EL (cell line): ENCODE results near the gene RBP5.
"Not testable (repeated sequence)": the region's sequence is repeated elsewhere in the genome, so short reads cannot be mapped to it uniquely, and the experiment has no call there.

Experiments used
- DNase-seq: peaks from one replicate; pipeline ENCODE4 v3.0.0-alpha.2; 2016

Gene RBP5

DNA sequence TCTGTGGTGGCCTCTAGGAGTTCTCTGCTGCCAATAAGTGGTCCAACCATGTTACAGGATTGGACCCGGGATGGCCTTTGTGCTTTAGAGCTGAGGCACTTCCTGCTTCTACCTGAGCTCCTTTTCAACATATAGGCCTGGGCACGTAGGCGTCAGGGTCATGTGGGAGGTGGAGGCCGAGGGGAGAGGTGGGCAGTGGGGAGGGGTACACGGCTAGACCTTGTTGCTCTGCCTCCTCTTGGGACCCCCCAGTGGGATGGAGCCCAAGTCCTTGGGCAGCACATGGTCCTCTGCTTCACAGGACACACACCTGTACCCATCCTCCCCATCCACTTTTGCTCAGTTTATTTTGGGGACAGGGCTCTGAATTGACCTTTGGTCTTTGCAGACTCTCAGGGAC, 7.4 kb downstream of the RBP5 start:
- DNase-seq, result no peak

DNA sequence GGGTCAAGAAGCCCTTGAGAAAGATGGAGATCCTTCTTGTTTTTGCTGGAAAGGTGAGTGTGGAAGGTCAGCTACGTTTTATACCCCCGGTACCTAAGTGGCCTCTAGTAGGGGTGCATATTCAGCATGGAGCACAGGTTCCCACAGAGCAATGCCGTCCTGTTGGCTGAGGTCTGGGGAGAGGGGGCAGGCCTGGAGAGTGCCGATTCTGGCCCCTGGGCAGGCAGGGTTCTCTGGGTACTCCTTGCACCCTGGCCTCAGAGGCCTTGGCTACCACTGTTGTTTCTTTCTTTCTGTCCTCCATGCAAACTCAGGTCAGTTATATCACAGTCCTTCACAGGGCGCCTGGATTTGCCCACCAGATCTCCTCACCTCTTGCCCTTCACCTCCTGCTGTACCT, 8.5 kb downstream of the RBP5 start:
- no peak for DNase-seq

DNA sequence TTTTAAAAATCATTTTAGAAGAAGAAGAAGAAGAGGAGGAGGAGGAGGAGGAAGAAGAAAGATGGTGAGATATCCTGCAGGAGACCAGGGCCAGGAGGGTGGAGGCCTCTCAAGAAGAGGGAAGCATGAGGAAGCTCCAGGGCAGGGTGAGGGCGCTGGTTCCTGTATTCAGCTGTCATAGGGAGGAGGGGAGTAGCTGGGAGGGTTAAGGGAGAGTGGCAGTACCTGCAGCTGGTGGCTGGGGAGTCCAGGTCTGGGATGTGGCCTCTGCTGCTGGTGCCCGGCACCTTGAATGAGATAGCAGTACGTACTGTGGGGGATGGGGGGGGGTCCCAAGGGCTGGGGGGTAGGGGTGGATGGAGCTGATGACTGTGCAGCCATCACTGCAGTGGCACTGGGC, 9.8 kb downstream of the RBP5 start:
- no peak for DNase-seq

GRCh38 chr12:7117670-7118069, 11.0 kb downstream of the RBP5 start:
- DNase-seq, result no peak

DNA sequence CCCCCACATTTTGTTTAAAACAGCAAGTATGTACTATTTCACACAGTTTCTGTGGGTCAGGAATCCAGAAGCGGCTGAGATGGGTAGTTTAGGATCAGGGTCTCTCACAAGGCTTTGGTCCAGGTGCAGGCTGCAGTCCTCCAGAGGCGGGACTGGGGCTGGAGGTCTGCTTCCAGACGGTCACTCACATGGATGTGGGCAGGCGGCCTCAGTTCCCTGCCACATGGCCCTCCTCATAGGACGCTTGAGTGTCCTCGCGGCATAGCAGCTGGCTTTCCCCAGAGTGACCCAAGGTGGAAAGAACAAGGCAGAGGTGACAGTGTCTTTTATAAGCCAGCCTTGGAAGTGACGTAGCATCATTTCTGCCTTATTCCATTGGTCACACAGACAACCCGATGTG, 11.8 kb downstream of the RBP5 start:
- DNase-seq, result no peak

DNA sequence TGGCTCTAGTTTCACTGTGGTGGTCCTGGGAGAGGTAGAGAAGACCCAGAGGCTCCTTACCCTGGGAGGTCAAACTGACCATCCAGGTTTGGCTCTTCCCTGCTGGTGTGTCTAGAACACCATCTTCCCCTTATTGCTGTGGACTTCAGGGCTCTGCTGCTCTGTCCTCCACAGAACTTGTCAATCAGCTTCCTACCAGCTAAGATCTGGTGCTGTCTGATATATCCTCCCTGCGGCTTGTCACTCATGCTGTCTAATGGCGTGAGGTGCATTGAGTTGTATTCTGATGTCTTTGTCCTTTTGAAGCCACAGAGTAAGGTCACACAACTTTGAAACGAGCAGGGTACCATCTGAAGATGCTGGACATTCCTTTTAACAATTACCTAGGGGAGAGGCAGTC, 12.5 kb downstream of the RBP5 start:
- no peak for DNase-seq

DNA sequence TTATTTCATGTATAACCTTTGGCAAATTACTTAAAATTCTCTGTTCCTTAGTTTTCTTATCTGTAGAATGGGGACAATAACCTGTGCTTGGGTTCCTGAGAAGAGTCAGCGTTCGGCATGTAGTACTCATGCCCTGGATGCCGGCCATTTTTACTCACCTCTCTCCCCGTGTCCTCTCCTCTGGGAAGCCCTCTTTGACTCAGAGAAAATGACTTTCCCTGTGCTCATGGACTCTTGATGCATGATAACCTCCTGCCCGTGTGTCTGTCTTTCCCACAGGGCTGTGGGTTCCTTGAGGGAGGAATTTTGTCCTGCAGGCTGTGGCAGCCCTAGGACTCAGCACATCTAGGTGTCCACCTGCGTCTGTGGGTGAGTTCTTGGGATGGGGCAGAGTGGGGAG, 13.8 kb downstream of the RBP5 start:
- DNase-seq, result no peak

- no peak for DNase-seq
These were observed 14.7 kb downstream of the RBP5 start for GRCh38 chr12:7114008-7114407.

DNA sequence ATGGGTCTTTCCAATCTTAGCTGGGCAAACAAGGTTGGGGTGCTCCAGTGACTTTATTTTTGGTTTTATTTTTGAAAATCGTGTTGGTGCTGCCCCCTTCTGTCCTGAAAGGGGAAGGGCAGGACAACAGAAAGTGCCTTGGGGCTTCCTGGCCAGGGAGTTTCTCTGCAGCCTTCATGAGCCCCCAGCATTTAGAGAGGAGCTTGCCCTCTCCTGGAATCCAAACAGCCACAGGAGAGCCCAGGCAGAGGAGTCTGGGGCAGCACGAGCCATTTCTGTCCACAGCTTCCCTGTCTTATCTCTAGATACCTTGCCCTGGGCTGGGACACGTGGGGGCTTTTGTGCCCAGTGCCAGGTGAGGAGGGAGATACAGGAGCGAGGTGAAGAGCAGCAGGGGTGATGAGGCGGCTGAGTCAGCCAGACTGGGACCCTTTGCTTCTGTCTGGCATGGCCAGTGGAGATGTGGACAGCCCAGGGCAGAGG, 15.3 kb downstream of the RBP5 start:
- DNase-seq, result peak; percentile 54

- DNase-seq, result no peak
These were observed 16.6 kb downstream of the RBP5 start for GRCh38 chr12:7112041-7112440.

GRCh38 chr12:7110661-7111060, 18.0 kb downstream of the RBP5 start:
- no peak for DNase-seq

DNA sequence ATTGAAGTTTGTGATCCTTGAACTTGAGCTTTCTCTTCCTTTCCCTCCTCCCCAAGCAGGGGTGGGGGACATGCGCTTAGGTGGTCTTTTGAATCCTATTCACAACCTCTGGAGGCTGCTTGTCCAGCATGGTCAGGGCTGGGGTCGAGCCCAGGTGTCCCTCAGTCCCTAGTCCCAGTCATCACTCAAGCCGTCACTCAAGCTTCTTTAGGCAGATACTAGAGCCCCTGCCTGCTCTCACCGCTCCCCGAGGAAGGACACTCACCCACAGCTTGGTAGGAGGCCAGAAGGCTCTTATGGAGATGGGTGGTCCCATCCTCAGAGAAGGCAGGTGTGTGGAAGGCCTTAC, 19.1 kb downstream of the RBP5 start:
- no peak for DNase-seq

DNA sequence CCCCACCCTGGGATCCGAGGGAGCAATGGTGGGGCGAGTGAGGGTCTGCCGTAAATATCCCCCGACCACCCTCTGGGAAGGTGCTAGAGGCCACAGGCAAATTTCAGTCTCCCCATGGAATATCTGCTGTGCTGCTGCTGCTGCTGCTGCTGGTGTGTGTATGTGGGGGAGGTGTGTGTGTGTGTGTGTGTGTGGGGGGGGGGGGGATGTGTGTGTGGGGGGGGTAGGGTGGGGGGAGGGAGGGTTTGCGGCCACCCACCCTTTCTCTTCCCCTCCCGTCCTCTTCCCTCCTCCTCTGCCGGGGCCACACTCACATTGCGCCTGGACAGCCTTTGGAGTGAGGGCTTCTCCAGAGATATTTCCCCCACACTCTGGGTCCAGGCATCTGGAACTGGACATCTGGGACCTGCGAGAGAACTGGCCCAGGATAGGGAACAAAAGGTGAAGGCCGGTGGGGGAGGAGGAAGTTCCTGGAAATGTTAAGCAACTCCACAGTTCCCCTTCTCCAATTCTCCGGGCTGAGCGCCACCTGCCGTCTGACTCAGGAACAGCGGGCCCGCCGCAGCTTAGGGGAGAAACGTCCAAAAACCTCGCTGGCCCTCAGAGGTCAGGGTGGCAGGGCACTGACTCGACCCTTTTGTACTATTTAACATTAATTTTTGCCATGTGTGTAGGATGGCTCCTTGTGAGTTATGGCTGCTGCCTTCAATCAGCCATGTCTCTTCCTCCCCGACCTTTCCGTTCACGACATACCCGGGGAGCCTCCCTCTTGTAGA, 19.7 kb downstream of the RBP5 start, which contains the start of gene C1RL:
C1RL (minus strand) TSS at position 419 of the 776 bp plus-strand sequence; CDS start at position 385, 34 bp downstream.
- peak; percentile 82 for DNase-seq

- DNase-seq, result peak; percentile 85
These were observed 20.5 kb downstream of the RBP5 start for GRCh38 chr12:7108003-7108795.

DNA sequence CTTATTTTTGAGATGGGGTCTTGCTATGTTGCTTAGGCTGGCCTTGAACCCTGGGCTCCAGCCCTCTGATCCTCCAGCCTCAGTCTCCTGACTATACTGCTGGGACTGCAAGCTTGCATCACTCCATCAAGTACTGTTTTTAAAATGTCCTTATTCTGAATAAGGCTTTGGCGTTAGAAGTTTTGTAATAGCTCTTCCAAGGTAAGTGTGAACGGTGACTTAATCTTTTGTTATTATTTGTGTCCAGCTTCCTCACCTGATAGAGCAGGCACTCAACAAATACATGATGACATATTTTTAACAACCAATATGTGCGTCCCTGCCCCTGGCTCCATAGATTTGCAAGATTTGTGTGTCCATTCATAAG, 21.1 kb downstream of the RBP5 start:
- no peak for DNase-seq

- not testable (repeated sequence) for DNase-seq
These were observed 21.5 kb downstream of the RBP5 start for GRCh38 chr12:7107181-7107580.

GRCh38 chr12:7106082-7106481, 22.6 kb downstream of the RBP5 start:
- no peak for DNase-seq

DNA sequence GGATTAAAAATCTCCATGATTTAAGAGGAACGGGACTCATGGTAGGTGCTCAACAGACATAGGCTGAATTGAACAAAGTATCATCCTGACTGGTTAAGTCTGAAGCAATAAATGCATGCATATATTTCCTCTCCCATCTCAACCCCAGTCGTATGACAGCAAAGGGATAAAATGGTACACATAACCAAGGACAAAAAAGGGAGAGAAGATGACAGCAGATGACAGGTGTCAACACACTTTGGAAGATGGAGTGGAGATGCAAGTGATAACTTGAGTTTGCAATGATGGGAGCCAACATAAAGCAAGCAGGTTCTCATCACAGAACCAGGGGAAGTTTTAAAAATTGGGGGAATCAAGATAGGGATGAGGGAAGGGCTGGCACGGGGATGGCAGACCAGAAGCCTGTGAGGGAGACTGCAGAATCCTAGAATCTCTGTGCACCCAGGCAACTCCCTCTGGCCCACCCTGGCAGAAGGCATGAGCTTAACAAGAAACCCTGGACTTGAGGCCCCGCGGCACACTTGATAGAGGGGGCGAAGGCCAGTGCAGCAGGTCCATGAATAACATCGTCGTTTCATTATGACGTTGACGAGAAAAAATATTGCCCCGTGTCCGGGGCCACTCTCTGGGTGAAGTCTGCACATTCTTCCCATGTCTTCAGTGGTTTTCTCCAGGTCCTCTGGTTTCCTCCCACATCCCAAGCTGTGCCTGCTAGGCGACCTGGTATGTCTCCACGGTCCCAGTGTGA, 24.7 kb downstream of the RBP5 start:
- no peak for DNase-seq

GRCh38 chr12:7102582-7102981, 26.1 kb downstream of the RBP5 start:
- DNase-seq, result no peak

DNA sequence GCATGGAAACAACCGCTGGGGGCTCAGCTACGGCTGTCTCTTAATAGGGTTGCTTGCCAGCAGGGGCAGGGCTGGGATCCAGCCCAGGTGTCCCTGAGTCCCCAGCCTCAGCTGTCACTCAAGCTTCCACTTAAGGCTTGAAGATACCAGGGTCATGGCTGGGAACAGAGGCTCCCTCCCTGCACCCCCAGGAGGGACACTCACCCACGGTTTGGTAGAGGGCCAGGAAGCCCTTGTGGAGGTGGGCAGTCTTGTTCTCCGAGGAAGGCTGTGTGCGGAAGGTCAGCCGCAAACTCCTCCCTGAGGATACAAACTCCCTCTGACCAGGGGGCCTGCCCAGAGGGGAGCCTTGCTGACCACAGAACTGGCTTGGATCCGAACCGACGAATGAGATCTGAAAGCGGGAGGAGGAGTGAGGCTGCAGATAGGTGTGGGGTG, 27.0 kb downstream of the RBP5 start:
- DNase-seq, result no peak

DNA sequence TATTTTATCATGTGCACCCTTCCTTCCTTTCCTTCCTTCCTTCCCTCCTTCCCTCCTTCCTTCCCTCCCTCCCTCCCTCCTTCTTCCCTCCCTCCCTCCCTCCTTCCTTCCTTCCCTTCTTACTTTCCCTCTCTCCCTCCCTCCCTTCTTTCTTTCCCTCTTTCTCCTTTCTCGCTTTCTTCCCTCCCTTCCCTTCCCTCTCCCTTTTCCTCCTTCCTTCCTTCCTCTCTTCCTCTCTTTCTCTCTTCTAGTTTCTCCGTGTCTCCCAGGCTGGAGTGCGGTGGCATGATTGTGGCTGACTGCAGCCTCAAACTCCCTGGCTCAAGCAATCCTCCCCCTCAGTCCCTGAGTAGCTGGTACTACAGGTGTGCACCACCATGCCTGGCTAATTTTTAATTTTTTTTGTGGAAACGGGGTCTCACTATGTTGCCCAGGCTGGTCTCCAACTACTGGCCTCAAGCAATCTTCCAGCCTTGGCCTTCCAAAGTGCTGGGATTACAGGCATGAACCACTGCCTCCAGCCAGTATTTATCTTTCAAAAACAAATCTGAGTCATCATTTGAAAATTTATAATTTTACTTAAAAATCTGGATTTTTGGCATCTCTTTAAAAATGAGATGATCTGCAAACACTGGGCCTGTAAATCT, 27.5 kb downstream of the RBP5 start:
- no peak for DNase-seq

DNA sequence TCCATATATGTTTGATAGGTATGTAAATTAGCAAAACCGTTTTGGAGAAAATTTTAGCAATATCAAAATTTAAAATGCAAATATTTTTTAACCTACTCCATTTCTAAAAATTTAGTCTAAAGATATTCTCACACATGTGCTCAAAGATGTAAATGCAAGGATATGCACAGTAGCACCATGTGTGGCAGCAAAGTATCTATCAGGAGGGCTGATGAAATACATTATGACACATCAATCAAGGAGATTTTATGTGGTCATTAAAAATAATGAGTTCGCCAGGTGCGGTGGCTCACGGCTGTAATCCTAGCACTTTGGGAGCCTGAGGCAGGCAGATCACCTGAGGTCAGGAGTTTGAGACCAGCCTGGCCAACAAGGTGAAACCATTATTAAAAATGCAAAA, 28.4 kb downstream of the RBP5 start:
- no peak for DNase-seq
